NCI-H1417 treated with DMSO at 0.1 percent for 48 hours (cell line): ENCODE measurements around the gene ADAMTS15.
"Not testable (repeated sequence)": the region's sequence is repeated elsewhere in the genome, so short reads cannot be mapped to it uniquely, and the experiment has no call there.

ENCODE experiments used
- DNase-seq: peaks from one replicate; lab custom pipeline; 2025; lab: John Stamatoyannopoulos, UW

The ADAMTS15 gene

GRCh38 chr11:130436171-130436570, 12.3 kb upstream of the ADAMTS15 start:
- no peak for DNase-seq

- DNase-seq = no peak
Observed at GRCh38 chr11:130437848-130438247, 10.6 kb upstream of the ADAMTS15 start.

- DNase-seq = not testable (repeated sequence)
Observed at GRCh38 chr11:130438401-130439159, 9.9 kb upstream of the ADAMTS15 start.

GRCh38 chr11:130439160-130439519, 9.3 kb upstream of the ADAMTS15 start:
- no peak for DNase-seq

- no peak for DNase-seq
Observed at GRCh38 chr11:130439876-130440275, 8.6 kb upstream of the ADAMTS15 start.

- no peak for DNase-seq
Observed at GRCh38 chr11:130441719-130442118, 6.7 kb upstream of the ADAMTS15 start.

GRCh38 chr11:130442737-130443136, 5.7 kb upstream of the ADAMTS15 start:
- no peak for DNase-seq

GRCh38 chr11:130445788-130446187, 2.7 kb upstream of the ADAMTS15 start:
- DNase-seq = no peak

GRCh38 chr11:130448039-130448415, 418 bp upstream of the ADAMTS15 start:
- DNase-seq = no peak

GRCh38 chr11:130449310-130449990, 1.0 kb downstream of the ADAMTS15 start:
- DNase-seq = no peak

GRCh38 chr11:130449996-130450769, 1.7 kb downstream of the ADAMTS15 start:
- no peak for DNase-seq

GRCh38 chr11:130451231-130452019, 3.0 kb downstream of the ADAMTS15 start:
- DNase-seq = no peak

GRCh38 chr11:130452176-130452575, 3.7 kb downstream of the ADAMTS15 start:
- DNase-seq = no peak

- DNase-seq = no peak
Observed at GRCh38 chr11:130452940-130453339, 4.5 kb downstream of the ADAMTS15 start.

- no peak for DNase-seq
Observed at GRCh38 chr11:130454491-130455252, 6.2 kb downstream of the ADAMTS15 start.

GRCh38 chr11:130455483-130456127, 7.2 kb downstream of the ADAMTS15 start:
- no peak for DNase-seq

- no peak for DNase-seq
Observed at GRCh38 chr11:130456286-130456685, 7.8 kb downstream of the ADAMTS15 start.

- DNase-seq = no peak
Observed at GRCh38 chr11:130457623-130458409, 9.4 kb downstream of the ADAMTS15 start.

- no peak for DNase-seq
Observed at GRCh38 chr11:130458410-130458729, 9.9 kb downstream of the ADAMTS15 start.

- no peak for DNase-seq
Observed at GRCh38 chr11:130459521-130459920, 11.1 kb downstream of the ADAMTS15 start.
